ENCODE results near the gene VBP1.
"Not testable (repeated sequence)": the region's sequence is repeated elsewhere in the genome, so short reads cannot be mapped to it uniquely, and the experiment has no call there.

The VBP1 gene

DNA sequence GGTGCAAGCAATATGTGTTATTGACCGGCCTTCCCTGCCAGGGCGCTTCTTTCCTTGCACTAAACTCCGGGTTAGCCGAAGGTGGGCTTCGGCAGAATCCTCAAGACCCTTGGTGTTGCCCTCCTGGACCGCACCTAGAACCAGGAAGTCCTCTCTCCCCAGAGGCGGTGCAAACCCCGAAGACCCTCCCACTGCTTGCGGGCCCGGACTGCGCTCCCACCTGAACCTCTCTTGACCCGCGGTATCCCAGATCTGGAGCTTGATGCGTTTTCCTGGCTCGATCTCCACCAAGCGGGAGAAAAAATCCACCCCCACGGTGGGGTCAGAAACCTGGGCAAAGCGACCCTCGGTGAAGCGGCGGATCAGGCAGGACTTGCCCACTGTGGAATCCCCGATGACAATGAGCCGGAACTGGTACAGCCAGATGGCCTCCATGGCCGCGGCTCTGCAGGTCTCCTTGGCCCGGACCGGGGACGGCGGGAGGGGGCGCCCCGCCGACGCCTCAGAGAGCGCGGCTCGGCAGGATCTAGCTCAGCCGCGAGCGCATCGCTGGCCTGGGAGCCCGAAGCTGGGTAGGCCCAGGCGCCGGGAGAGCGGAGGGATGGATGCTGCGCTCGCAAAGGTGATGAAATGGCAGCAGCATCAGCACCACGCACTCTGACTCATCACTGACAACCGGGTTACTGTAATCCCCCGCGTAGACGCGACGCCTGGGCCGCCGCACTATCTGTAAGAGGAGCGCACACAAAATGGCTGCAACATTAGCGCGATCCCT is 47.8 kb downstream of the VBP1 start, which contains the start of gene RAB39B:
RAB39B (minus strand) TSS at position 638 of the 775 bp plus-strand sequence; CDS start at position 435, 203 bp downstream.
- peak; percentile 80 for DNase-seq (ENCODE audit: low spot score)

- no peak for DNase-seq (ENCODE audit: low spot score)
Measured at GRCh38 chrX:155266439-155266838, 50.2 kb downstream of the VBP1 start.

GRCh38 chrX:155267995-155268394 is 51.7 kb downstream of the VBP1 start:
- DNase-seq (ENCODE audit: low spot score) = not testable (repeated sequence)

DNA sequence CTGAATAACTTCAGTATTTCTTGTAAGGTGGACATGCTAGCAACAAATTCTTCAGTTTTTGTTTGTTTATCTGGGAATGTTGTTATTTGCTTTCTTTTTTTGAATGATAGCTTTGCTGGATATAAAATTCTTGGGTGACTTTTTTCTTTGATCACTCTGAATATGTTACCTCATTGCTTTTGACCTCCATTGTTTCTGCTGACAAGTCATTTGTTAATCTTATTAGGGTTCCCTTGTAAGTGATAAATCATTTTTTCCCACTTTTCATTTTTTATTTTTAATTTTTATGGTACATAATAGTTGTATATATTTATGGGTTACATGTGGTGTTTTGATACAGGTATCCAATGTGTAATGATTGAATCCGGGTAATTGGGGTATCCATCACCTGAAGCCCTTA is 54.7 kb downstream of the VBP1 start:
- DNase-seq (ENCODE audit: low spot score) = no peak

GRCh38 chrX:155279873-155280272 is 63.6 kb downstream of the VBP1 start:
- DNase-seq (ENCODE audit: low spot score) = no peak
